Naive B cell (primary cell): ENCODE data around the gene ARRB1. TPM values are rescaled to one million over a fixed set of nuclear protein-coding genes. Genes with fewer than 3 reads are reported as not detected.

Experiments used
- ATAC-seq, 2 donors: fragments of 150-1000 bp; cut with Tn5 transposase; 2 replicates each; pipeline ENCODE4 v1.10.0; 2021; ENCODE audit warnings: low read depth in 2 of 2, mild to moderate bottlenecking in 2 of 2, moderate library complexity in 2 of 2
- DNase-seq: peaks from one replicate; pipeline ENCODE4 v3.0.0; 2022
- H3K27ac Mint-ChIP-seq, 6 donors: one replicate each; pipeline ENCODE4 v1.8.0; 2020 to 2022; ENCODE audit warnings: mild to moderate bottlenecking in 6 of 6, mixed read lengths in 6 of 6, moderate library complexity in 5 of 6, inconsistent platforms in 2 of 6
- H3K27me3 Mint-ChIP-seq, 3 donors: one replicate each; pipeline ENCODE4 v1.8.0; 2021 to 2022; ENCODE audit warnings: mixed read lengths in 3 of 3, mild to moderate bottlenecking in 1 of 3
- H3K36me3 Mint-ChIP-seq, 2 donors: one replicate each; pipeline ENCODE4 v1.8.0; 2020 to 2022; ENCODE audit warnings: mixed read lengths in 2 of 2, inconsistent platforms in 1 of 2, mild to moderate bottlenecking in 1 of 2
- H3K4me1 Mint-ChIP-seq, 3 donors: one replicate each; pipeline ENCODE4 v1.8.0; 2020 to 2022; ENCODE audit warnings: mixed read lengths in 3 of 3, inconsistent platforms in 1 of 3, mild to moderate bottlenecking in 1 of 3, moderate library complexity in 1 of 3
- H3K4me3 Mint-ChIP-seq, 8 donors: one replicate each; pipeline ENCODE4 v1.8.0; 2020 to 2022; ENCODE audit warnings: mild to moderate bottlenecking in 8 of 8, mixed read lengths in 8 of 8, moderate library complexity in 8 of 8, inconsistent platforms in 2 of 8
- H3K9me3 Mint-ChIP-seq, 7 donors: one replicate each; pipeline ENCODE4 v1.8.0; 2020 to 2022; ENCODE audit warnings: mixed read lengths in 7 of 7, mild to moderate bottlenecking in 5 of 7, inconsistent platforms in 2 of 7, moderate library complexity in 1 of 7
- polyA plus RNA-seq, 6 donors: library from polyadenylated mRNA; unstranded; fragments of 300-500 nt; fragmentation: Illumina TruSeq; gene quantifications; one replicate each; pipeline ENCODE4 v1.2.3, GENCODE V29; 2021; ENCODE audit warnings: low read depth in 6 of 6

Gene ARRB1
- polyA plus RNA-seq, 6 donors from 2014 or later, result 0.42 to 1.2 (median 0.61) TPM; not detected in 1

- ATAC-seq, result no peak
- Mint-ChIP-seq H3K36me3 (no peaks in the 10 kb centered on the region), H3K4me1 (peaks cover 17 to 64% (median 44%) of the 10 kb centered on the region in 3 donors), H3K9me3 (no peaks in the 10 kb centered on the region), H3K4me3 (no peak overlapping the region), H3K27me3 (peaks cover 0 to 1% (median 0%) of the 10 kb centered on the region in 3 donors), H3K27ac (no peak overlapping the region)
- no peak for DNase-seq
Measured at GRCh38 chr11:75344761-75345454, 6.6 kb downstream of the ARRB1 start.

GRCh38 chr11:75344186-75344585 lies 7.3 kb downstream of the ARRB1 start:
- Mint-ChIP-seq H3K36me3 (no peaks in the 10 kb centered on the region), H3K4me3 (no peak overlapping the region), H3K27ac (peak overlapping the region in 3 of 6 donors; percentile 6 to 49 (median 49)), H3K4me1 (peaks cover 24 to 71% (median 51%) of the 10 kb centered on the region in 3 donors), H3K27me3 (no peaks in the 10 kb centered on the region), H3K9me3 (no peaks in the 10 kb centered on the region)
- ATAC-seq (no peak), DNase-seq (no peak)

GRCh38 chr11:75342966-75343870 lies 8.2 kb downstream of the ARRB1 start:
- Mint-ChIP-seq H3K4me1 (peaks cover 29 to 79% (median 57%) of the 10 kb centered on the region in 3 donors), H3K27ac (peak overlapping the region; percentile 39 to 79 (median 58)), H3K36me3 (no peaks in the 10 kb centered on the region), H3K4me3 (no peak overlapping the region), H3K9me3 (no peaks in the 10 kb centered on the region), H3K27me3 (no peaks in the 10 kb centered on the region)
- peak in 1 of 2 donors; percentile 8 for ATAC-seq
- DNase-seq, result no peak

- no peak for DNase-seq
- H3K4me1 Mint-ChIP-seq, result peaks cover 35 to 85% (median 57%) of the 10 kb centered on the region in 3 donors
- peak overlapping the region in 1 of 8 donors; percentile 42 for H3K4me3 Mint-ChIP-seq
- ATAC-seq, result no peak
- H3K36me3 Mint-ChIP-seq, result no peaks in the 10 kb centered on the region
- no peaks in the 10 kb centered on the region for H3K9me3 Mint-ChIP-seq
- peak overlapping the region in 5 of 6 donors; percentile 40 to 74 (median 54) for H3K27ac Mint-ChIP-seq
- no peaks in the 10 kb centered on the region for H3K27me3 Mint-ChIP-seq
Measured at GRCh38 chr11:75342231-75342918, 9.1 kb downstream of the ARRB1 start.

- ATAC-seq, result no peak
- peak overlapping the region in 4 of 8 donors; percentile 6 to 58 (median 19) for H3K4me3 Mint-ChIP-seq
- H3K36me3 Mint-ChIP-seq, result no peaks in the 10 kb centered on the region
- peak overlapping the region in 3 of 6 donors; percentile 54 to 85 (median 85) for H3K27ac Mint-ChIP-seq
- no peak for DNase-seq
- H3K4me1 Mint-ChIP-seq, result peaks cover 35 to 82% (median 57%) of the 10 kb centered on the region in 3 donors
- no peaks in the 10 kb centered on the region for H3K9me3 Mint-ChIP-seq
- no peaks in the 10 kb centered on the region for H3K27me3 Mint-ChIP-seq
Measured at GRCh38 chr11:75341612-75342011, 9.8 kb downstream of the ARRB1 start.

- Mint-ChIP-seq H3K27me3 (no peaks in the 10 kb centered on the region), H3K4me3 (peak overlapping the region in 6 of 8 donors; percentile 44 to 83 (median 61)), H3K4me1 (peaks cover 35 to 67% (median 47%) of the 10 kb centered on the region in 3 donors), H3K36me3 (no peaks in the 10 kb centered on the region), H3K9me3 (no peaks in the 10 kb centered on the region), H3K27ac (peak overlapping the region in 5 of 6 donors; percentile 19 to 92 (median 72))
- ATAC-seq, result no peak
- no peak for DNase-seq
Measured at GRCh38 chr11:75339685-75340409, 11.6 kb downstream of the ARRB1 start.

GRCh38 chr11:75338516-75339208 lies 12.8 kb downstream of the ARRB1 start:
- peaks cover 35 to 55% (median 47%) of the 10 kb centered on the region in 3 donors for H3K4me1 Mint-ChIP-seq
- no peaks in the 10 kb centered on the region for H3K9me3 Mint-ChIP-seq
- H3K36me3 Mint-ChIP-seq, result no peaks in the 10 kb centered on the region
- ATAC-seq (no peak), DNase-seq (no peak)
- peak overlapping the region in 2 of 8 donors; percentile 6 to 66 for H3K4me3 Mint-ChIP-seq
- no peaks in the 10 kb centered on the region for H3K27me3 Mint-ChIP-seq
- H3K27ac Mint-ChIP-seq, result peak overlapping the region in 2 of 6 donors; percentile 44 to 72

GRCh38 chr11:75337195-75337654 lies 14.2 kb downstream of the ARRB1 start:
- peak overlapping the region in 1 of 6 donors; percentile 51 for H3K27ac Mint-ChIP-seq
- no peaks in the 10 kb centered on the region for H3K36me3 Mint-ChIP-seq
- H3K27me3 Mint-ChIP-seq, result no peaks in the 10 kb centered on the region
- ATAC-seq (no peak), DNase-seq (no peak)
- peak overlapping the region in 2 of 8 donors; percentile 16 to 66 for H3K4me3 Mint-ChIP-seq
- H3K4me1 Mint-ChIP-seq, result peaks cover 29 to 42% (median 36%) of the 10 kb centered on the region in 3 donors
- peaks cover 0 to 2% (median 0%) of the 10 kb centered on the region in 7 donors for H3K9me3 Mint-ChIP-seq

- ATAC-seq, result no peak
- Mint-ChIP-seq H3K36me3 (no peaks in the 10 kb centered on the region), H3K27me3 (no peaks in the 10 kb centered on the region), H3K4me3 (no peak overlapping the region), H3K9me3 (peaks cover 0 to 3% (median 0%) of the 10 kb centered on the region in 7 donors), H3K27ac (no peak overlapping the region), H3K4me1 (peaks cover 13 to 22% (median 19%) of the 10 kb centered on the region in 3 donors)
- no peak for DNase-seq
Measured at GRCh38 chr11:75334976-75335375, 16.5 kb downstream of the ARRB1 start.

- Mint-ChIP-seq H3K27ac (peak overlapping the region in 1 of 6 donors; percentile 38), H3K9me3 (peaks cover 0 to 3% (median 0%) of the 10 kb centered on the region in 7 donors), H3K4me3 (no peak overlapping the region), H3K36me3 (no peaks in the 10 kb centered on the region), H3K4me1 (peaks cover 8 to 18% (median 13%) of the 10 kb centered on the region in 3 donors), H3K27me3 (no peaks in the 10 kb centered on the region)
- no peak for ATAC-seq
- DNase-seq, result no peak
Measured at GRCh38 chr11:75334402-75334891, 17.0 kb downstream of the ARRB1 start.

- ATAC-seq, result no peak
- no peak overlapping the region for H3K4me3 Mint-ChIP-seq
- H3K4me1 Mint-ChIP-seq, result peaks cover 1 to 18% (median 7%) of the 10 kb centered on the region in 3 donors
- H3K36me3 Mint-ChIP-seq, result no peaks in the 10 kb centered on the region
- no peaks in the 10 kb centered on the region for H3K27me3 Mint-ChIP-seq
- DNase-seq, result no peak
- peaks cover 0 to 3% (median 0%) of the 10 kb centered on the region in 7 donors for H3K9me3 Mint-ChIP-seq
- H3K27ac Mint-ChIP-seq, result no peak overlapping the region
Measured at GRCh38 chr11:75333807-75334140, 17.7 kb downstream of the ARRB1 start.
